Middle frontal gyrus (tissue), 1 donor: ENCODE measurements around the gene NBPF1.
"Not testable (repeated sequence)": the region's sequence is repeated elsewhere in the genome, so short reads cannot be mapped to it uniquely, and the experiment has no call there.

ENCODE experiments used
- DNase-seq: peaks from one replicate; pipeline ENCODE4 v3.0.0-alpha.2; 2015; ENCODE audit warnings: low spot score; ENCODE audit errors: extremely low spot score

The NBPF1 gene

DNA sequence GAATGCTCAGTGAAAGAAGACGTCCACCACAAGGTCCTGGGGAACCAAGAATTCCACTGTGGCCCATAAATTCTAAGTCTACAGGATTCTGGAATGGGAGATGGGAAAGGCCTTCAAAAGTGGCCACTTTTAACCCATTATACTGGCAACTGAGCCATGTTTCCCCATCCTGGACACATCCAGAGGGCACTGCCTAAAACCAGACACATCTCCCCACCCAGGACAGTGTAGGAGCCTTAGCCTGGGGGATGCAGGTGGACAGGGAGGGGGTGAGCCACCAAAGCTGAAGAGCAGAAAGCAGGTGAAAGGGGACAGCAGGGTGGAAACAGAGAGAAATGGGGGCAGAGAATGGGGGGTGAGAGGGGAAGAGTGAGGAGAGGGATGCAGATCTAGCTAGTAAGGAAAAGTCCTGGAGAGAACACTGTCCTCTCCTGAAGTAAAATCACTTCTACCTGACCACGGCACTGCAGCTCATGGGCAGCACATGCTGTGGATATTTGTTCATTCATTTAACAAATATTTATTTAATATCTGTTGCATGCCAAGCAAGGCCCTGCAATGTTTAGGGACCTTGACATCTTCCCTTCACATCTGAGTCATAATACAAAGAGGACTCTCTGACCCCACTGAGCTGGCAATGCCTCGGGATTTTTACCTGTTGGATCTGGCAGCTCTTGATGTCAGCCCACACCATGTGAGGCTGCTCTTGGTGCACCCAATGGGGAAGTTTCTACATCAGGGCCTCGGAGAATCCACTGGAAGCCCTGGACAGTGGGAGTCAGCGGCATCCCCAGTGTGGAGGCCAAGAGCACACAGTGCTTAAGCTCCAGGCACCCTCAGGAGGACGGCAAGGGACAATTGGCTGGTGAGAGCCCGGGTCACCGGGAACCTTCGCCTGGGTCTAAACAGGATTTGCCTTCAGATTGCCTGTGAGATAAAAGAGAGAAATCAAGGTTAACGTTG, 5.2 kb downstream of the NBPF1 start:
- not testable (repeated sequence) for DNase-seq

DNA sequence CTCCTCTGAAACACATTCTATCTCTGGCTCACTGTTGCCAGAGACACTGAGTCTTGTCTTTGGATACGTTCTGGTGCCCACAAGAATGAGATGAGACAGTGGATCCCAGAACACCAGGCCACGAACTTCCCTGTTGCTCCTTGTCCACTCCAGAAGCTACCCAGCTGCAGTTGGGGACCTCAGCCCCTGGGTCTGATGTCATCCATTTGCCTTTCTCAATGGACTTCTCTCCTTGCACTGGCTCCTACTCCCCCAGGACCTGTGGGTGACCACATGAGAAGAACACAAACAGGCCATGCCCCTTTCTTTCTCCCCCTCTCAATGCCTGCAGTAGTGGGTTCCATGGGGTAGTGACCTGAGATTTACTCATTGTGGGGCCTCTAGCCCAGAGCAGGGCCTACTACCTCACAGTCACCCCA, 5.9 kb downstream of the NBPF1 start:
- no peak for DNase-seq

DNA sequence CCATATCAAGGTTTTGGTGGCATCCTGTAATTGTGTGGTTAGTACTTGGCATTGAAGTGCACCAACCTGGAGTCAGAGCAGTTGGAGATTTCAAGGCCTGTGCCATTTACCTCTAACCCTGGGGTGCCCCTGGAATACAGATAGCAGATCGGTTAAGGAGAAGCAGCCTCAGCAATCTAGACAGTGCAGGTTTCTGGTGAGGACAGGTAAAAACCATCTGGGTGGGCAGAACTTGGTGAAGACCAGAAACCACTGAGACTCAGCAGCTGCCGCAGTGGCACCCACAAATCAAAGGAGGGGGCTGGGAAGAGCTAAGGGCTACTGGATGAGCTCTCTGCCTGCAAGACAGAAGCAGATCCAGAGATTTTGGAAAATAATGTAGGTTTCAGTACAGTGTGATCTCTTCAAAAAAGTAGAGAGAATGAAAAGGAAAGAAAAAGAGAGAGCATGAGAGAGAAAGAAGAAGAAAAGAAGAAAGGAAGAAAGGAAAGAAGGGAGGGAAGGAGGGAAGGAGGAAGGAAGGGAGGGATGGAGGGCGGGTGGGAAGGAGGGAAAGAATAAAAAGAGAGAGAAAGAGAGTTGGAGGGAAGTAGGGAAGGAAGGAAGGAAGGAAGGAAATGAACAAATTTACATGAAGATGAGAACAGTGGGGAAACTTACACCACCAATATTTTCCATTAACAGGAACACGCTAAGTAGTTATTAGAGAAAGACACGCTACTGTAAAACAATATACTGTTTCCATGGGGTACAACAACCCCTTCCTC, 6.5 kb downstream of the NBPF1 start:
- not testable (repeated sequence) for DNase-seq

DNA sequence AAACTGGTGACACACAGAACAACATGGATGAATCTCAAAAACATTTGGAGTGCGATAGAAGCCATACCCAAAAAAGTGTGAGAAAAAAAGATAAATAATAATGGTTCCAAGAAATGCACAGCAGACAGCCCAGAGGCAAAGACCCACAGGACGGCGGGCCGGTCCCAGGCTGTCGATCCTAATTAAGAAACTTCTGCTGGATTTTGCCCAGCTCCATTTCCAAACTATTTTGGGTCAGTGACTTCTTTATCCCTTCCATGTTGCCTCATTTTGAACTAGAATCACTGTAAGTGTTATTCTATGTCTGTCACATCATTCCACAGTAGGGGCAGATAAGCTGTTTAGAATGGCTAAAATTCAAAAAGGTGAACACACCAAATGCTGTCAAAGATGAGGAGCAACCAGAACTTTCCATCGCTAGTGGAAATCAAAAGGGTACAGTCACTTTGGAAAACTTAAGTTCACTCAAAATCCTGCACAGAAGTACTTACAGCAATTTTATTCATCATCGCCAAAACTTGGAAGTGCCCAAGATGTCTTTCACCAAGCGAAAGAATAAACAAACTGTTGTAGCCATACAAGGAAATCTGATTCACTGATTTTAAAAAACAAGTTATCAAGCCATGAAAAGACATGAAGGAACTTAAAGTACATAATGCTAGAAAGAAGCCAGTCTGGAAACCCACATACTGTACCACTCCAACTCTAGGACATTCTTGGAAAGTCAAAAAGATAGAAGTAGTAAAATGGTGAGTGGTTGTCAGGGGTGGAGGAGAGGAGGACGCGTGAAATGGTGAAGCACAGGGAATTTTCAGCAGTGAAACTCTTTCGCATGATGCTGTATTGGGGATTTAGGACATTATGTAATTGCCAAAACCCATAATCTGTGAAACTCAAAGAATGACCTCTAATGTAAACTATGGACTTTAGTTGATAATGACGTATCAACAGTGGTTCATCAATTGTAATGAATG, 7.5 kb downstream of the NBPF1 start:
- DNase-seq, result no peak

DNA sequence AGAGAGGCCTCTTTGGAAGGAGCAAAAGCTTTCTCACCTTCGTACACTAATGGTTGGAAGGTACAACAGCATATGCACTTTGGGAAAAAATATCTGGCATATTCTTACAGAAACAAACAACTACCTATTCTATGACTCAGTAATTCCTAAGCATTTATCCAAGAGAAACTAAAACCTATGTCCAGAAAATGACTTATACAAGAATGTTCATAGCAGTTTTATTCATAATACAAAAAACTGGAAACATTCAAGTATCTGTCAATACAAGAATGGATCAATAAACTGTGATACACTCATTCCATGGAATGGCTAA, 8.2 kb downstream of the NBPF1 start:
- no peak for DNase-seq

DNA sequence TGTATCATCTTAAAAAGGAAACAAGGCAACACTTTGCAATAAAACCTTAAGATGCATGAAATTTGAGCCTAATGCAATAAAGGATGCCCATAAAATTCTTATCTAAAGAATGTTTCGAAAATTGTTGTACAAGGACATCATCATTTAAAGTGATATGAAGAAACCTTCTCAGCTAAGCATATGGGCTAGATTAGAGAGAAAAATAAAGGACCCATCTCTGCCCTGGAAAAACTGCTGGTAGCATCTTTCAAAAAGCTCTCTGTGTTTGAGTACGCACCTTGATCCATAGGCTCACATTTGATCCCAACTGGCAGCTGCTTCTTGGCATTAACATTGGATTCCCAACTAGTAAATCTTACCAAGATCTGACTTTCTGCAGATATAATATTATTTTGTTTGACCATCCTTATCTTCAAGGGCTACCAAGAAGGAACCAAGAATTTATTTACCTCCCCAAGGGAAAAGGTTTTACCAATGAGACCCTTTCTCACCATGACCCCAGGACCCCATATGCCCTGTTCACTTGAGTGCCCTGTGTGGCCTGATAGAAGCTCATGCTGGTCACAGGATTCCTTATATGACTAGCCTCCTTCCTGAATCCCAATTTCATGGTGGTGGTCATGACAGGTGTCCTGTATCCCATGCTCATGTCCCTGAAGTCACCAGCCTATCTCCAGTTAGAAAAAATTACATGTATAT, 8.7 kb downstream of the NBPF1 start:
- not testable (repeated sequence) for DNase-seq

DNA sequence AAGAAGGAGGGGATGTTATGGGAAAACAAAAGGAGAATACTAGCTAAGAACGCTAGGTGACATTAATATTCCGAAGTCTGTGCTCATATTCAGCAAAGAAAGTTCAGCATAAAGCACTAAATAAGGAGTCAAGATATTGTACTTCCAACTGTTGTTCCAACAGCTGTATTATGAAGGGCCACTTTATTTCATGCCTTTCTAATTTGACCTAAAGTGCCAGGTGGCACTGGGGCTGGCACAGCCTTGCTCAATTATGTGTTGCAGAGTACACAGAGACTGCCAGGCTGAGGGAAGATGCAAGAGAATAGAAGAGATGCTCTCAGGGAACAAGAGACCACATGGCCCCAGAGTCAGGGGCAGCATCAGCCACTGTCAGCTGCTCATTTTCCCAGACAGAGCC, 9.7 kb downstream of the NBPF1 start:
- not testable (repeated sequence) for DNase-seq

DNA sequence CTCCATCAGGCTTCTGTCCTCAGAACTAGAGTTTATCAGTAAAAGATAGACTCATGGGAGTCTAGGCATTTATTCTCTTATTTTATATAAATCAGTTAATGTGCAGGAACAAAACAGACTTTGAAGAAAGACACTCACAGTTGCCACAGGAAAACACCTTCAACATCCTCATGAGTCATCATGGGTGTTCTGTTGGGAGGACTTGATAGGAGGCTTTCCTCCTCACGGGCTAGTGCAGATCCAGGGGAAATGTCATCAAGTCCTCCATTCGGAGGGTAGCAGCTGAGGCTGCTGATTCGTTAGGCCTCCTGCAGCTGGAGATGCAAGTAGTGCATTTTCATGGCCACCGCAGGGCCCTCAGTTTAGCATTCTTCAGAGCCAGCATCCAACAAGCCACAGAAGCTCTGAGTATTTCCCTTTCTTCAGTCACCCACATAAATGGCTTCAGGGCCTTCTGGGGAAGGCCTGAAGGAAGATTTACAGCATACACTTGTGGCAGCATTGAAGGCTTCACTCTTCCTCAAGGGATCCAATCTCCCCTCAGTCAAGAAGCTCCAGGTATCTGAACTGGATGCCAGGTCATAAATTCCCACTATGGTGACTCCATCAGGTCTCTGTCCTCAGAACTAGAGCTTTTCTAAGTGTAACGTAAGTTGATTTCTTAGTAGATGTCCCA, 10.9 kb downstream of the NBPF1 start:
- DNase-seq, result not testable (repeated sequence)

DNA sequence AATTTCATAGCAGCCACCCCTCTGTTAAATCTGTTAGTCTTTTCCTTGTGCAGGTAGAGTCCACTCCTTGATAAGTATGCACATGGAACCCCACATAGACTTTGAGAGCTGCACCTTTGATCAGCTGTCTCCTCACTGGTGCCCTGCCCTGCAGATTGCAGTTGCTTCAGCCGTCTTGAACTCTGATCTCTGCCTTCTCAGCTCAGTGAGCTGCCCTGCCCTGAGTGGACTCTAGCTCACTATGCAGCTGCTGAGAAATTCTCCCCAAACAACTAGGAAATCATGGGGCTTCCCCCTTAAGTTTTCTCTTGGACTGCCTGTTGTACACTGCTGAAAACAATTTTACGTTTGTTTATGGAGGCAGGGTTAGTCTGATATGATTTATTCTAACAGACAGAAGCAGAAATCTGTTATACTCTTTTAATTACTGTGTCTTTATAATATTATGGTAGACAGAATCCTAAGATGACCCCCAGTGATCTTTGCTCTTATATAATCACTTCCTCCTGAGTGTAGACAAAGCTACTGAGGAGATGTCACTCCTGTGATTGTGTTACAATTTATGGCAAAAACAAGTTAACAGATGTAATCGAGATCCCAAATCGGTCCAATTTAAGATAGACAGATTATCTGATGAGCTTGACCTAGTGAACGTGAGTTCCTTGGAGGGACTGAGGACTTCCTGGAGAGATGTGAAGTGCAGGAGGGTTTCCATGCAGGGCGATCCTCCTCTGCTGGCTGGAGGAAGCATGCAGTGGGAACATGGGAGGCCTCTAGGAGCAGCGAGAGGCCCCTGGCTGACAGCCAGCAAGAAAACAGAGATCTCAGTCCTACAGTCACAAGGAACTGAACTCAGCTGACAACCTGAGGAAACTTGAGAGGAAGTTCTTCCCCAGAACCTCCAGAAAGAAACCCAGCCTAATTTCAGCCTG, 12.2 kb downstream of the NBPF1 start:
- DNase-seq, result not testable (repeated sequence)

DNA sequence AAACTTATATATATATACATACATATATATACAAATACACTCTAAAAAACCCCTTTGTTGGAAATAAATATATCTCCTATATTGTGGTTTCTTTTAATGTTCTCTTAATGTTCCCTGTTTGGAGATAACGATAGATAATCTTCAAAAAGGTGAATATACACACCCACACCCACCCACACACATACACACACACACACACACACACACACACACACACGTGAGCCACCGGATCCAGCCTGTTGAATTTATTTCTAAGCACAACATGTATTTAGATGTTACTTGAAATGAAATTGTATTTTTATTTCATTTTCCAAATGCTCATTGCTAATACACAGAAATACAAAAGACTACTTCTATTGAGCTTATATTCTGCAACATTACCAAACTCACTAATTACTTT, 14.0 kb downstream of the NBPF1 start:
- DNase-seq, result not testable (repeated sequence)

DNA sequence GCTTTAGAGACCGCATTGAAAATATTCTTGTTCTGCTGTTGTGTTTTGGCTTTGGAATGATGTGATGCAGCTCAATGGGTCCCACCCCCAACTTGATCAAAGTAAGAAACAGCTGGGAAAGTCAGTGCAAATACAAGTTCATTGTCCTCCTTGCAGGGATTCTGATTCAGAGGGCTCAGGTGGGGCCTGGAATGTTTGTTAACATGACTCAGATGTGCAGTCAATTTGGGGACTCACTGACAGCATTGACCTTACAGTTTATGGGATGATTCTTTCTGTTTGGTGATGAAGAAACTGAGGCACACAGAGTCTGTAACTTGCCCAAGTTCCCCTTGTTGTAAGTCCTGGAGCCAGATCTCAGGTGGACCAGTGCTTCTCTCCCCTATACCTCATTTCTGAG, 18.1 kb downstream of the NBPF1 start:
- not testable (repeated sequence) for DNase-seq

DNA sequence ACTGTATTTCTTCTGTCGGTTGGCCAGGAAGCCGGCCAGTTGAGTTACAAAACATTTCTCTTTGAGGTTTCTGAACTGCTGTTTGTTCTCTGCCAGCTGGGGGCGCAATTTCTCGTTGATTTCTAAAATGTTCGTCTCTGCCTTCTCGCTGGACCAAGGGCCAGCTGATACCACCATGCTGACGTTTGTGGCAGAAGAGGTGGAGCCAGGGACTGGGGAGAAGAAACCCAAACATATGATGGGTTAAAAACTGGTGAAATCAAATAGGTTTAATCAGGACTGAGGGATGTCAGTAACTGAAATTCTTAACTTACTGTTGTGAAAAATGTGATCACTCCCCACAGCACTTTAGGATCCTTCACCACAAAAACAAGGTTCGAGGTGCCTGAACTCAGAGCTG, 21.5 kb downstream of the NBPF1 start:
- DNase-seq, result not testable (repeated sequence)

DNA sequence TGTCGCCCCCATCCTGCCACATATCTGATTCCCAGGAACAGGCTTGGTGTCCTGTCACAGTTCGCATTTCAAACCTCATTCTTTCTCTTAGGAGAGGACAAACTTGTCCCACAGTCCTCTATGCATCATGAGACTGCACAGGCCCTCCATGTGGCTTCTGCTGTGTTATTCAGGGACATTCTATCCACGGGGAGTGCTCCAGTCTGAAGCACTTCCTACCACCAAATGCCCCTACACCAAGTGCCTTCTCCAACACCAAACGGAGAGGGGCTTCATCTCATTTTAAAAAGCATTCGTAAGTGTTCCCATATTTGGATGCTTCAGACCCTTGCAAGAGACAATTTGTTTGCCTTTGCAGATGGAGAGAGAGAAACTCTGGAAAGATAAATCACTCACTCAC, 25.3 kb downstream of the NBPF1 start:
- DNase-seq, result not testable (repeated sequence)

DNA sequence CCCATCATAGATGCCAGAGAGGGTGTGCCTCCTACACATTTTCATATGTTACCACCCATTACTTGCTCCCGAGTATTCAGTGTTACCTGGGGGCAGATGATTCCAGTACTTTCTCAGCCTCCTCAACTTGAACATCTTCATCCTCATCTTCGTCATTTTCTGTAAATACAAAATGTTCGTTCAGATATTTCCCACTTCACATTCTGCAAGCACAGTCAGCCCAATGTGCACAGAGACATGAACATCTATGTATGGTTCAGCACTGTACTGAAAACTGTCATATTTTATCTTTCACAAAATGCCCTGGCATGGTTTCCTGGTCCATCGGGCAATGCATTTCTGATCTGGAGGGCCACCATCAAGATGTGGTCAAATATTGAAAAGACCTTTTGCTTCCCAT, 25.7 kb downstream of the NBPF1 start:
- not testable (repeated sequence) for DNase-seq

DNA sequence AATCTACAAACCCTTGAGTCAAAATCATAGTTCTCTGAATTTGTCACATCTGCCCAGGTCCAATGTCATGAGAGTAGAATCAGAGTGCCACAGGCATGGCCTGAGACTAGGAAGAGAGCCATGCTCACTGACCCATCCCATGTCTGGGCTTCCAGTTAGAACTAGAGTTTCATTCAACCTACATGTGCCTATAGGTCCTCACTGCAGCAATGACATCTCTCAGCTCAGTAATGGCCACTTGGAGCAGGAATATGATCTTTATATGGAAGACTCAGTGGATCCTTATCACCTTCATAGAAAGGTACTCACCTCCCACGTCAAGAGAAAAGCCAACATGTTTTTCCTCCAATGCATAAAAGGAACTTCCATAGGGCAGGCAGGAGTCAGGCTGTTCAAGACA, 48.0 kb downstream of the NBPF1 start:
- not testable (repeated sequence) for DNase-seq

DNA sequence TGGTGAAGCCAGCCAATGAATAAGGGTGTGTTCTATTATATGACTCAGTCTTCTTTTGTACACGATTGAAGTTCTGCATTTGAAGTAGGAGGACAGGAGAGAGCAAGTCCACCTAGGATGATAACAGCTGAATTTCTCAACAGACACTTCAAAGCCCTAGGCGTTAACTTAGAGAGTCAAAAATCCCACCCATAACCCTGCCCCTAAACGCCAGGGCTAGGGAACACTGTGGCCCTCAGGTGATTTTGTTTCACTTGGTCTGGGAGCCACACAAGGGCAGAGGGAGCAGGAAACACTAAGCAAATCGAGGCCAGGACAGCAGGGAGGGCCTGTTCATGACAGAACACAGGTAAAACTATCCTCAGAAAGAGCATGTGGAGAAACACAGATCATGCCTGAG, 52.3 kb downstream of the NBPF1 start:
- DNase-seq, result not testable (repeated sequence)

DNA sequence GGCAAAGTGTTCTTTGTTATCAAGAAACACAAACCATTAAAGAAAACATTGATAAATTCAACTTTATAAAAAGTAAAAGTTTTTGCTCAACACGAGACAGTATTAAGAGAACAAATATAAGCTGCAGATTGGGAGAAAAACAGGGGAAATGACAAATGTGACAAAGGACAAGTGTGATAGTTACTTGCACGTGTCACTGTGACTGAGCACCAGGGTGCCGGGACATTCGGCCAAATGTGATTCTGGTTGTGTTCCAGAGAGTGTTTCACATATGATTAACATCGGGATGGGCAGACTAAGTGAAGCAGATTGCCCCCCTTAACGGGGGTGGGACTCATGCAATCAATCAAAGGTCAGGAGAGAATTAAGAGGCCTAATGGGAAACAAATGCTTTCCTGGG, 52.9 kb downstream of the NBPF1 start:
- not testable (repeated sequence) for DNase-seq

DNA sequence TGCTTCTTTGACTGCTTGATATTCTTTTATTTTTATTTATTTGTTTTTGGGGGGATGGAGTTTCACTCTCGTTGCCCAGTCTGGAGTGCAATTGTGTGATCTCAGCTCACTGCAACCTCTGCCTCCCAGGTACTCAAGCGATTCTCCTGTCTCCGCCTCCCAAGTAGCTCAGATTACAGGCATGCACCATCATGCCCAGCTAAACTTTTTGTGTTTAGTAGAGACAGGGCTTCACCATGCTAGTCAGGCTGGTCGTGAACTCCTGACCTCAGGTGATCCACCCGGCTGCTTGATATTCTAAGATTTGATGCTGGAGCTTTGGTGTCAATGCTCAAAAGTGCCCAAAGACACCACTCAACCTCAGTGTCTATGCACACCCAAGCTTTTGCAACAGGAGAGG, 53.7 kb downstream of the NBPF1 start:
- DNase-seq, result not testable (repeated sequence)

DNA sequence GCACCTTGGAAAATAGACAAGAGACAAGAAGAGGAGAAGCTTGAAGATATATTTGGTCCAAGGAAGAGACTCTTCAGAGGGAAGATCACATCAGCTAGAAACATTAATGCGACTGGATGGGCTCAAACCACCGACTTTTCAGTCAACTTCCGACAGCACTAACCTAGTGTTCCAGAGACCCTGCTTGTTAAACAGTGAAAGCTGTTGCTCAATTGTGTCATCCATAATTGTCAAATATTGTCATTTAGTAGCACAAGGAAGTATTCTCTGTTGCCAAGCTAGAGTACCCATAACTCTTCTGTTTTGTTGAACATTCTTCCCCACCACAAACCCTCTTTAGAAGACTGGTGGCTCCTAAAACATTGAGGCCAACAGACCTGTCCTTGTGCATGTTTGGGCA, 56.3 kb downstream of the NBPF1 start:
- DNase-seq, result not testable (repeated sequence)
